Gastroesophageal sphincter (tissue), 4 donors: ENCODE results near the gene KCNK6. TPM values are rescaled to one million over a fixed set of nuclear protein-coding genes. Genes with fewer than 3 reads are reported as not detected.

ENCODE experiments used
- ATAC-seq: fragments of 150-250 bp; one replicate; pipeline ENCODE4 v1.9.1; 2016; ENCODE audit warnings: mild to moderate bottlenecking, moderate library complexity
- H3K27ac ChIP-seq, 4 donors: fragments of 200-600 bp; sonication (generic) in 3 of 4; 1 replicate in 3 of 4; 2 replicates in 1 of 4; pipeline ENCODE4 v1.5.1; 2016 to 2019
- H3K27me3 ChIP-seq: fragments of 200-600 bp; sonication (generic); one replicate; pipeline ENCODE4 v1.5.1; 2019
- H3K36me3 ChIP-seq, 2 donors: fragments of 200-600 bp; sonication (generic); one replicate each; pipeline ENCODE4 v1.5.1; 2019; ENCODE audit warnings: control low read depth in 1 of 2
- H3K4me1 ChIP-seq, 3 donors: fragments of 200-600 bp; sonication (generic); 1 replicate in 2 of 3; 2 replicates in 1 of 3; pipeline ENCODE4 v1.5.1; 2016 to 2019; ENCODE audit warnings: control low read depth in 2 of 3
- H3K4me3 ChIP-seq, 2 donors: fragments of 200-600 bp; sonication (generic); one replicate each; pipeline ENCODE4 v1.5.1; 2019; ENCODE audit warnings: mild to moderate bottlenecking in 1 of 2, moderate library complexity in 1 of 2
- H3K9me3 ChIP-seq, 3 donors: fragments of 200-600 bp; sonication (generic); one replicate each; pipeline ENCODE4 v1.5.1; 2017 to 2019; ENCODE audit warnings: control low read depth in 2 of 3
- CTCF ChIP-seq, 4 experiments: fragments of 200-600 bp in 2 of 4; fragments of 450-650 bp in 2 of 4; sonication (generic) in 1 of 4; IDR thresholded peaks; one replicate each; pipeline ENCODE4 v1.5.1; 2017 to 2019; ENCODE audit warnings: antibody characterized with exemption in 4 of 4, mild to moderate bottlenecking in 2 of 4, moderate library complexity in 2 of 4
- EP300 ChIP-seq: sonication (generic); formaldehyde crosslinking; IDR thresholded peaks from one replicate; pipeline ENCODE4 v1.6.1; 2017; ENCODE audit warnings: antibody characterized with exemption, mild to moderate bottlenecking
- POLR2A ChIP-seq, 2 donors: fragments of 450-650 bp; IDR thresholded peaks; one replicate each; pipeline ENCODE4 v1.6.1; 2017; ENCODE audit warnings: antibody characterized with exemption in 2 of 2, mild to moderate bottlenecking in 2 of 2, moderate library complexity in 1 of 2
- POLR2AphosphoS5 ChIP-seq: sonication (generic); formaldehyde crosslinking; IDR thresholded peaks from one replicate; pipeline ENCODE4 v1.6.1; 2017; ENCODE audit warnings: antibody characterized with exemption
- WGBS, 2 donors: methylation state at CpG; one replicate each; pipeline ENCODE4 v1.1.5; 2018; ENCODE audit warnings: low coverage in 1 of 2; 5-methylcytosine and 5-hydroxymethylcytosine counted together
- total RNA-seq, 4 donors: library from RNA; depleted of rRNA; stranded (reverse); fragments of >200 nt; gene quantifications; one replicate each; pipeline ENCODE4 v1.1.0, GENCODE V29; 2016

The KCNK6 gene
- total RNA-seq, 4 donors from 2014 or later, result 2.3 to 9.3 (median 6.1) TPM

GRCh38 chr19:38355728-38356725 is 36.4 kb downstream of the KCNK6 start:
- Histone ChIP-seq H3K36me3 (no peaks in the 10 kb centered on the region), H3K27me3 (peaks cover 71% of the 10 kb centered on the region), H3K9me3 (no peaks in the 10 kb centered on the region), H3K4me3 (no peak overlapping the region), H3K27ac (no peak overlapping the region), H3K4me1 (peaks cover 0 to under 1% (median 0%) of the 10 kb centered on the region in 3 donors)
- no peak for ATAC-seq
- WGBS, 2 donors, result 71 to 80% methylated on average over 7 to 9 of the region's 16 CpGs
- no peak for TF ChIP-seq CTCF (IDR thresholded peaks at IDR 0.05)

DNA sequence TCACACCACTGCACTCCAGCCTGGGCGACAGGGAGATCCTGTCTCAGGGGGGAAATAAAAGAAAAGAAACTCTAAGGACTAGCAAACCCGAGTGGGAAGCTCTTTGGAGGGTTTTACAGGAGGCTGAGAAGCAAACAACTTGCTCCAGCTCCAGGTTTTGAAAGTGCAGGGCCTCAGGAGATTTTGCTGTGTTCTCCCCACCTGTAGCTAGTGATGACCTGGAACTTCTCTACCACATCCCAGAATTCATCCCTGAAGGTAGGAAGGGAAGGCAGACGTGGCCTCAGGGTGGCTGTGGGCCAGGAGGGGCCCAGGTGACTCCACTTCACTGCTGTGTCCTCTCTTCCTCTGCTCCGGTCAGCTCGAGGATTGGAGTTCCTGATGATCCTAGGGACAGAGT is 38.4 kb downstream of the KCNK6 start:
- no peak for TF ChIP-seq EP300
- peaks cover 85% of the 10 kb centered on the region for H3K27me3 ChIP-seq
- no peak for ATAC-seq
- 30 to 31% methylated on average over 5 of the region's 5 CpGs for whole genome bisulfite sequencing, 2 donors
- no peak overlapping the region for H3K27ac ChIP-seq
- H3K36me3 ChIP-seq, result no peaks in the 10 kb centered on the region
- H3K4me3 ChIP-seq, result no peak overlapping the region
- peaks cover 0 to 21% (median 4%) of the 10 kb centered on the region in 3 donors for H3K4me1 ChIP-seq
- no peaks in the 10 kb centered on the region for H3K9me3 ChIP-seq

DNA sequence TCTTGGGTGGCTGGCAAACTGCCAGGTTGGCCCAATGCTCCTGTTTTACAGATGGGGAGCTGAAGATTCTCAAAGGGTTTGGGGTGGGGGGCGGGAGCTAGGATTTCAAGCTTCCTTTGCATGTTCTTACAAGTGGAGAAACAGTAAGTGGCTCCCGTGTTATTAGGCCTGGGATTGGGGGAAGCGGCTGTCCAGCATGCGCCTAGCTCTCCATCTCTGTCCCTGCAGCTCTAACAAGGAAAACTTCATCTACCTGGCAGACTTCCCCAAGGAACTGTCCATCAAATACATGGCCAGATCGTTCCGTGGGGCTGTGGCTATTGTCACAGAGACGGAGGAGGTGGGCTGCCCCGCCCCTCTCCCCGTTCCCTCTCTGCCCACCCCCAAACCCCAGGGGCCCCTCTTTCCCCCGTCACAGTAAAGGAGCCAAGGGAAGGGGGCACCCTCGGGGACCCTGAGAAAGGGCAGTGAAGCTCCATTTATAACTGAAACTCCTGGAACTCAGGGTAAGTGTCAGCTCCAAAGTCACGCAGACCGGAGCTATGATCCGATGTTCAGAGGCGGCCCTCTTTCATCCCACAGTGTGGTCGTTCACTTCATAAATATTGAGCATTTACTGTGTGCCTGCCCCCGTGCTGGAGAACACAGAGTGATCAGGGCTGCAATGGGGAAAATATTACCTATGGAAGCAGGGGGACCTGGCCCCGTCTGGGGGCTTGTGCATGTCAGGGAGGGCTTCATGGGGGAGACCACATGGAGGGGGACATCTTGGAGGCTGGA is 39.8 kb downstream of the KCNK6 start:
- Histone ChIP-seq H3K9me3 (no peaks in the 10 kb centered on the region), H3K4me3 (no peak overlapping the region), H3K36me3 (no peaks in the 10 kb centered on the region), H3K27me3 (peaks cover 82% of the 10 kb centered on the region), H3K27ac (no peak overlapping the region), H3K4me1 (peaks cover 0 to 22% (median 4%) of the 10 kb centered on the region in 3 donors)
- ATAC-seq, result no peak
- TF ChIP-seq CTCF (IDR thresholded peaks at IDR 0.05), result no peak
- no peak for TF ChIP-seq EP300
- no peak for TF ChIP-seq POLR2AphosphoS5
- TF ChIP-seq POLR2A (IDR thresholded peaks at IDR 0.05), result no peak
- WGBS, 2 donors, result 0 to 59% methylated on average over 1 to 3 of the region's 18 CpGs

- Histone ChIP-seq H3K4me3 (no peak overlapping the region), H3K27me3 (peaks cover 73% of the 10 kb centered on the region), H3K36me3 (no peaks in the 10 kb centered on the region), H3K4me1 (peaks cover 0 to 22% (median 4%) of the 10 kb centered on the region in 3 donors), H3K27ac (no peak overlapping the region), H3K9me3 (no peaks in the 10 kb centered on the region)
- ATAC-seq, result no peak
- 100% methylated on average over 1 of the region's 9 CpGs; no CpG with 5 or more reads in 1 of the 2 donors for WGBS, 2 donors
- no peak for TF ChIP-seq CTCF (IDR thresholded peaks at IDR 0.05)
- TF ChIP-seq EP300, result no peak
- TF ChIP-seq POLR2AphosphoS5, result no peak
- no peak for TF ChIP-seq POLR2A (IDR thresholded peaks at IDR 0.05)
Measured at GRCh38 chr19:38360351-38360750, 40.7 kb downstream of the KCNK6 start.

- Histone ChIP-seq H3K4me3 (peak overlapping the region; percentile 24 to 64), H3K27ac (peak overlapping the region in 2 of 4 donors; percentile 40 to 61), H3K9me3 (no peaks in the 10 kb centered on the region), H3K4me1 (peaks cover 0 to 22% (median 4%) of the 10 kb centered on the region in 3 donors), H3K36me3 (no peaks in the 10 kb centered on the region), H3K27me3 (peaks cover 75% of the 10 kb centered on the region)
- no peak for ATAC-seq
- WGBS, 2 donors, result 16 to 19% methylated on average over 12 to 23 of the region's 23 CpGs
- no peak for TF ChIP-seq POLR2A (IDR thresholded peaks at IDR 0.05)
- TF ChIP-seq EP300, result no peak
- TF ChIP-seq CTCF (IDR thresholded peaks at IDR 0.05), result no peak
- TF ChIP-seq POLR2AphosphoS5, result no peak
Measured at GRCh38 chr19:38360839-38361631, 41.4 kb downstream of the KCNK6 start.
